ENCODE results near the gene HOXB7.

The HOXB7 gene

GRCh38 chr17:48610282-48611211, at the start of gene HOXB7:
Gene HOXB7 (minus strand): TSS chr17:48611017. CDS start chr17:48610918, 99 bp downstream.
- no peak for DNase-seq

GRCh38 chr17:48655913-48656312, 45.1 kb upstream of the HOXB7 start:
- DNase-seq = no peak

- DNase-seq = no peak
These were observed 38.9 kb upstream of the HOXB7 start for GRCh38 chr17:48649741-48650140.

- DNase-seq = no peak
These were observed 37.1 kb upstream of the HOXB7 start for GRCh38 chr17:48647963-48648245.

GRCh38 chr17:48647103-48647962, 36.5 kb upstream of the HOXB7 start:
- DNase-seq = no peak

- DNase-seq = no peak
These were observed 35.6 kb upstream of the HOXB7 start for GRCh38 chr17:48646183-48647102.

GRCh38 chr17:48645639-48646182, 34.9 kb upstream of the HOXB7 start:
- DNase-seq = no peak

GRCh38 chr17:48644910-48645557, 34.2 kb upstream of the HOXB7 start:
- DNase-seq = no peak

- DNase-seq = no peak
These were observed 33.3 kb upstream of the HOXB7 start for GRCh38 chr17:48644159-48644558.

GRCh38 chr17:48643697-48644012, 32.8 kb upstream of the HOXB7 start:
- no peak for DNase-seq

GRCh38 chr17:48642843-48643696, 32.3 kb upstream of the HOXB7 start:
- no peak for DNase-seq

- no peak for DNase-seq
These were observed 31.4 kb upstream of the HOXB7 start for GRCh38 chr17:48642059-48642842.

GRCh38 chr17:48641541-48642058, 30.8 kb upstream of the HOXB7 start:
- DNase-seq = no peak

GRCh38 chr17:48640858-48641180, 30.0 kb upstream of the HOXB7 start:
- no peak for DNase-seq

- DNase-seq = no peak
These were observed 29.4 kb upstream of the HOXB7 start for GRCh38 chr17:48639982-48640857.

- DNase-seq = no peak
These were observed 28.3 kb upstream of the HOXB7 start for GRCh38 chr17:48639136-48639535.

- no peak for DNase-seq
These were observed 26.8 kb upstream of the HOXB7 start for GRCh38 chr17:48637323-48638260.

All from Kasumi-1 (cell line).